HFFc6 (cell line): Measurements from ENCODE around the gene PRKCH. TPM values are rescaled to one million over a fixed set of nuclear protein-coding genes. Genes with fewer than 3 reads are reported as not detected.

ENCODE experiments used
- DNase-seq: peaks from one replicate; pipeline ENCODE4 v3.0.0-alpha.2; 2018
- H3K27ac Mint-ChIP-seq: 2 replicates; pipeline ENCODE4 v1.8.0; 2020; ENCODE audit warnings: mild to moderate bottlenecking, mixed read lengths
- H3K27me3 Mint-ChIP-seq: 2 replicates; pipeline ENCODE4 v1.8.0; 2021; ENCODE audit warnings: mild to moderate bottlenecking, moderate library complexity, mixed read lengths; ENCODE audit not compliant: insufficient read depth
- H3K36me3 Mint-ChIP-seq: 2 replicates; pipeline ENCODE4 v1.8.0; 2021; ENCODE audit warnings: low read depth, mixed read lengths
- H3K4me1 Mint-ChIP-seq: 2 replicates; pipeline ENCODE4 v1.8.0; 2020; ENCODE audit warnings: low read depth, mixed read lengths
- H3K4me3 Mint-ChIP-seq: 2 replicates; pipeline ENCODE4 v1.8.0; 2020; ENCODE audit warnings: mild to moderate bottlenecking, moderate library complexity, mixed read lengths
- H3K9me3 Mint-ChIP-seq: 2 replicates; pipeline ENCODE4 v1.8.0; 2020; ENCODE audit warnings: mild to moderate bottlenecking, mixed read lengths
- CTCF ChIP-seq: fragments of 200-600 bp; sonication (generic); IDR thresholded peaks from 2 replicates; pipeline ENCODE4 v1.5.0; 2021; ENCODE audit warnings: antibody characterized with exemption, mild to moderate bottlenecking
- total RNA-seq, 6 experiments: library from RNA; stranded (reverse); fragmentation: NEBNext Ultra II Directional; extraction: Animal tissue kit (Norgen Biotek cat#: 25700); gene quantifications; 2 replicates in 1 of 6; 3 replicates in 5 of 6; pipeline ENCODE4 v1.2.3, GENCODE V29; 2021

The PRKCH gene
- total RNA-seq, 6 experiments from 2014 or later, result 0.17 to 1.2 (median 0.35) TPM

GRCh38 chr14:61540931-61541330 lies 219.6 kb downstream of the PRKCH start:
- Mint-ChIP-seq H3K9me3 (no peaks in the 10 kb centered on the region), H3K36me3 (no peaks in the 10 kb centered on the region), H3K27me3 (no peaks in the 10 kb centered on the region), H3K27ac (no peak overlapping the region), H3K4me1 (peaks cover 41% of the 10 kb centered on the region), H3K4me3 (no peak overlapping the region)
- no peak for TF ChIP-seq CTCF
- DNase-seq, result no peak

GRCh38 chr14:61542848-61543790 lies 221.7 kb downstream of the PRKCH start:
- DNase-seq, result no peak
- H3K27ac Mint-ChIP-seq, result no peak overlapping the region

GRCh38 chr14:61543946-61544345 lies 222.6 kb downstream of the PRKCH start:
- Mint-ChIP-seq H3K36me3 (no peaks in the 10 kb centered on the region), H3K4me1 (peaks cover 33% of the 10 kb centered on the region), H3K4me3 (no peak overlapping the region), H3K27me3 (no peaks in the 10 kb centered on the region; the same call in 1 of the 2 replicates), H3K27ac (no peak overlapping the region), H3K9me3 (no peaks in the 10 kb centered on the region)
- no peak for DNase-seq
- no peak for TF ChIP-seq CTCF

More at GRCh38 chr14:61542848-61543790, 221.7 kb downstream of the PRKCH start:
- H3K9me3 Mint-ChIP-seq, result no peaks in the 10 kb centered on the region
- no peak overlapping the region for H3K4me3 Mint-ChIP-seq
- H3K36me3 Mint-ChIP-seq, result no peaks in the 10 kb centered on the region
- TF ChIP-seq CTCF, result no peak
- no peaks in the 10 kb centered on the region; the same call in 1 of the 2 replicates for H3K27me3 Mint-ChIP-seq
- peaks cover 38% of the 10 kb centered on the region for H3K4me1 Mint-ChIP-seq

- H3K27me3 Mint-ChIP-seq, result no peaks in the 10 kb centered on the region; the same call in 1 of the 2 replicates
- no peak overlapping the region for H3K4me3 Mint-ChIP-seq
- H3K36me3 Mint-ChIP-seq, result no peaks in the 10 kb centered on the region
- no peak for TF ChIP-seq CTCF
- H3K27ac Mint-ChIP-seq, result no peak overlapping the region
- peaks cover 36% of the 10 kb centered on the region for H3K4me1 Mint-ChIP-seq
- no peak for DNase-seq
- H3K9me3 Mint-ChIP-seq, result no peaks in the 10 kb centered on the region
Observed at GRCh38 chr14:61544448-61545330, 223.3 kb downstream of the PRKCH start.

GRCh38 chr14:61545726-61546455 lies 224.5 kb downstream of the PRKCH start:
- H3K9me3 Mint-ChIP-seq, result no peaks in the 10 kb centered on the region
- TF ChIP-seq CTCF, result no peak
- no peak overlapping the region for H3K4me3 Mint-ChIP-seq
- H3K4me1 Mint-ChIP-seq, result peaks cover 42% of the 10 kb centered on the region
- no peak overlapping the region; the same call in 1 of the 2 replicates for H3K27ac Mint-ChIP-seq
- no peaks in the 10 kb centered on the region; the same call in none of the 2 replicates for H3K27me3 Mint-ChIP-seq
- DNase-seq, result no peak
- no peaks in the 10 kb centered on the region for H3K36me3 Mint-ChIP-seq
